GM12875 (cell line): ENCODE measurements around the gene TRAM2.
A peak's percentile ranks its signal among the peaks of the same experiment; 100 is the strongest.

Source experiments
- H3K4me3 ChIP-seq: one replicate; pipeline ENCODE4 v1.5.1; 2011; ENCODE audit warnings: low read depth, low read length, control low read depth
- CTCF ChIP-seq: IDR thresholded peaks from 2 replicates; pipeline ENCODE4 v1.5.1; 2011; ENCODE audit warnings: low read depth, mild to moderate bottlenecking, control low read depth, inconsistent platforms, low read length, moderate library complexity, borderline replicate concordance; ENCODE audit not compliant: insufficient read depth

The TRAM2 gene

DNA sequence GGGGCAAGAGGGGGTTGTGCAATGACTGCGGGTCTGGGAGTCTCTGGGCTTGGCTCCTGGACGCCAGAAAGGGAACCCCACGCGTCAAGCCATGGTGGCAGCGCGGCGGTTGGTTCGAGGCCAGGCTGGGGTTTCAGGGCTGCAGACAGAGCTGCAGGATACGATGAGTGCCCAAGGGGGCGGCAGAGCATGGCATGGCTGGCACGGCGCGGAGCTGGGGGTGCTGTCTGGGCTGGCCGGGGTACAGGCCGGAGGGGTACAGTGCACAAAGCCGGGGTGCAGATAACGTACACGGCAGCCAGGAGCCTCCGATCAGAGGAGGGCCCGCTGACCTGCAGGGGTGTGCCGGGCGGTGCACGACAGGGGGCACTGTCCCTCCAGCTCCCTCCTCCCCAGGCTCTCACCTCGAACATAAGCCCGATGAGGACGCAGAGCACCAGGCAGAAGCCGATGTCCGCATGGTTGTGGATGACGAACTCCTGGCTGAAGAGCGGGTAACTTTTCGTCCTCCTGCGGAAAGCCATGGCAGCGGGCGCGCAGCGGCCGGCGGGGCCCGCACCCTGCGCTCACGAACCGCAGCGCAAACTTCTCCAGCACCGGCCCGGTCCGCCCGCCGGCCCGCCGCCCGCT is 353 bp downstream of the TRAM2 start:
- peak; percentile 82 for TF ChIP-seq CTCF
- peak overlapping the region; percentile 61 for H3K4me3 ChIP-seq

- TF ChIP-seq CTCF: no peak
- peak overlapping the region; percentile 61 for H3K4me3 ChIP-seq
These were observed 837 bp downstream of the TRAM2 start for GRCh38 chr6:52576054-52576391.

GRCh38 chr6:52575502-52575892 is 1.4 kb downstream of the TRAM2 start:
- no peak for TF ChIP-seq CTCF
- peak overlapping the region; percentile 61 for H3K4me3 ChIP-seq

DNA sequence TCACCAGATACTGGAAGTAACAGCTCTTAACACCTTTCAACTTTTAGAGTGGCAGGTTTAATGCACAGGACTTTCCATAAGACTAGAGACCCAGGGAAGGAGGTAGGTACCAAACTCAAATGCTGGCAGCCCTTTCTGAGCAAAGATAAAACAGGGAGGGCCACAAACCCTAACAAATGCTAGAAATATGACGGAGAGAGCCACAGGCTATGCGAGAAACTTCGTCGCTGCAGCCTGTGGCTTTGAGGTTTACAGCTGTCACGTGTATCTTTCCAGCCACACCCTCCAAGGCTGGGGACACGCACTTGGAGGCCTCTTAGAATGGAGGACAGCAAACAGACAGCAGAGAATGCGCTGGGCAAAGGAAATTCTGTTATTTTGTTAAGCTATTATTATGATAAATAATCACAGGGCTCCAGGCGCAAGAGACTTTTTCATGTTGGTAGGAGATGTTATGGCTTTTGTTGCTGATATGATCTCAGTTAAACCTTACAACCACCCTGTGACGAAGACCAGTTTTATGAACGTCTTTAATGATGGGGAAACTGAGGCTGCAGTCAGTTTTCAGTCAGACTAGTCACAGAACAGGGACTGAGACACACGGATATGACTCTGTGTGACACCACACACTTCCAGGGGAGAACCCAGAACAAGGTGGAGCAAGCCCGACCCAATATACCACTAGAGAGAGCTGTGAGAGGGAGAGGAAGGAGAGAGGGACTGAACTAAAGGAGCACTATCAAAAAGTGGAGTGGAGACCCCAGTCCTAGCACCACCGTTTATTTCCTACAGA is 2.0 kb downstream of the TRAM2 start:
- peak overlapping the region; percentile 61 for H3K4me3 ChIP-seq
- no peak for TF ChIP-seq CTCF

DNA sequence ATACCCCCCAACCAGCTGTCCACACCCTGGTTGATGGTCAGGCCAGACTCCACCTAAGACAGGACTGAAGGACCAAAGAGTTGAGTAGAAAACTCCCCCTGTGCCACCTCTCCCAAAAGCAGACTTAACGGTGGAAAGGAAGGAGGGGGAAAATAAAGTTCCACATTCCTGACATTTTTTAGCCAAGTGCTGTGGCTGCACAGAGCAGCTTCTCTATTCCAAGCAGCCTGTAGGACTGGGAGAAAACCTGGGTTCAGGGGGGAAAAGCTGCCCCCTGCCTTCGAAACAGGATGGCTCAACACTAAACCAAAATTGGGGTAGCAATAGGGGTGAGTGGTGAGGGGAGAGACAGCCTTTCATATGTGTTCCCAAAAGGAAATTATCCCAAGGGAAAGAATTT is 3.6 kb downstream of the TRAM2 start:
- no peak for TF ChIP-seq CTCF
- no peak overlapping the region for H3K4me3 ChIP-seq

DNA sequence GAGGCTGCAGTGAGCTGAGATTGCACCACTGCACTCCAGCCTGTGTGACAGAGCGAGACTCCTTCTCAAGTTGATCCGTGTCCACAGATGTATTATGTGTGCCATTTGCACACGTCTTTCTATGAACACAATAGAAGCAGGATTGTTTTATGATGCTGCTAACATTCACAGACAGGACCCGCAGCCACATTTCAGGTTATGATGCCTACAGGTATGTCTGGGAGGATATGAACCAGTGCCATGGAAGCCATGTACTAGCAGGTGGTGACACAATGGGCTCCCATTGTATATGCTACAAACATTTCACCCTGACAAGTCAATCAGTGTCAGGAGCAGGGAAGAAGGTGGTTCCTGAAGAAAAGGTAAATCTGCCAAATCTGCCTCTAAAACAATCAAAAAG is 4.3 kb downstream of the TRAM2 start:
- no peak overlapping the region for H3K4me3 ChIP-seq

More for the DNA sequence above, 4.3 kb downstream of the TRAM2 start:
- no peak for TF ChIP-seq CTCF
